Omental fat pad (tissue), 4 donors: ENCODE results near the gene INTS13. TPM values are rescaled to one million over a fixed set of nuclear protein-coding genes. Genes with fewer than 3 reads are reported as not detected.

Source experiments
- ATAC-seq: fragments of 150-250 bp; one replicate; pipeline ENCODE4 v1.9.1; 2016; ENCODE audit warnings: mild to moderate bottlenecking, moderate library complexity; ENCODE audit not compliant: low FRiP score
- DNase-seq: peaks from one replicate; pipeline ENCODE4 v3.0.0-alpha.2; 2019; ENCODE audit warnings: low spot score
- total RNA-seq, 4 donors: library from RNA; depleted of rRNA; stranded (reverse); fragments of >200 nt; gene quantifications; one replicate each; pipeline ENCODE4 v1.1.0, GENCODE V29; 2016
- TF ChIP-seq, protein P1 (sequence below), 3 donors: fragments of 450-650 bp; IDR thresholded peaks; one replicate each; pipeline ENCODE4 v1.5.1; 2016 to 2017; ENCODE audit warnings: antibody characterized with exemption in 3 of 3, mild to moderate bottlenecking in 3 of 3, moderate library complexity in 2 of 3

Gene INTS13
- total RNA-seq, 4 donors from 2014 or later, result 12.1 to 27.3 (median 19.8) TPM

DNA sequence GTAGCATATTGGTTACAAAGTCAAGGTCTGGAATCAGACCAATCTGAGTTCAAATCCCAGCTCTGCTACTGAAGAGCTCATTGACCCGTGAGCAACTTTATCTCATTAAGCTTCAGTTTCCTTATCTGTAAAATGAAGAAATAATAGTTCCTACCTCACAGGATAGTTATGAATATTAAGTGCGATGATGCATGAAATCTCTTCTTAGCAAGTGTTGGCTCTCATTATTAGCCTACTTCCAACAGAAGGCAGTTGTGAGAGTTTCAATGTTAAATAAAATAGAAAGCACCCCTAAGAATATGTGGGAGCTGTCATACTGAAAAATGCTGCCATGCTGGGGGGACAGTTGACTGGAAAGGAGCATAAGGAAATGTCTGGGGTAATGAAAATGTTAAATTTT, 65.8 kb downstream of the INTS13 start:
- DNase-seq, result no peak
- TF ChIP-seq, protein P1, sequence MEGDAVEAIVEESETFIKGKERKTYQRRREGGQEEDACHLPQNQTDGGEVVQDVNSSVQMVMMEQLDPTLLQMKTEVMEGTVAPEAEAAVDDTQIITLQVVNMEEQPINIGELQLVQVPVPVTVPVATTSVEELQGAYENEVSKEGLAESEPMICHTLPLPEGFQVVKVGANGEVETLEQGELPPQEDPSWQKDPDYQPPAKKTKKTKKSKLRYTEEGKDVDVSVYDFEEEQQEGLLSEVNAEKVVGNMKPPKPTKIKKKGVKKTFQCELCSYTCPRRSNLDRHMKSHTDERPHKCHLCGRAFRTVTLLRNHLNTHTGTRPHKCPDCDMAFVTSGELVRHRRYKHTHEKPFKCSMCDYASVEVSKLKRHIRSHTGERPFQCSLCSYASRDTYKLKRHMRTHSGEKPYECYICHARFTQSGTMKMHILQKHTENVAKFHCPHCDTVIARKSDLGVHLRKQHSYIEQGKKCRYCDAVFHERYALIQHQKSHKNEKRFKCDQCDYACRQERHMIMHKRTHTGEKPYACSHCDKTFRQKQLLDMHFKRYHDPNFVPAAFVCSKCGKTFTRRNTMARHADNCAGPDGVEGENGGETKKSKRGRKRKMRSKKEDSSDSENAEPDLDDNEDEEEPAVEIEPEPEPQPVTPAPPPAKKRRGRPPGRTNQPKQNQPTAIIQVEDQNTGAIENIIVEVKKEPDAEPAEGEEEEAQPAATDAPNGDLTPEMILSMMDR (IDR thresholded peaks at IDR 0.05), result no peak
- no peak for ATAC-seq

- TF ChIP-seq, protein P1 (IDR thresholded peaks at IDR 0.05), result no peak
- DNase-seq (no peak), ATAC-seq (peak; percentile 85)
Measured at GRCh38 chr12:26870491-26871419, 67.0 kb downstream of the INTS13 start.

- DNase-seq (no peak), ATAC-seq (no peak)
- TF ChIP-seq, protein P1 (IDR thresholded peaks at IDR 0.05), result no peak
Measured at GRCh38 chr12:26869908-26870459, 67.8 kb downstream of the INTS13 start.

- ATAC-seq (no peak), DNase-seq (no peak)
- TF ChIP-seq, protein P1 (IDR thresholded peaks at IDR 0.05), result no peak
Measured at GRCh38 chr12:26869104-26869494, 68.7 kb downstream of the INTS13 start.

DNA sequence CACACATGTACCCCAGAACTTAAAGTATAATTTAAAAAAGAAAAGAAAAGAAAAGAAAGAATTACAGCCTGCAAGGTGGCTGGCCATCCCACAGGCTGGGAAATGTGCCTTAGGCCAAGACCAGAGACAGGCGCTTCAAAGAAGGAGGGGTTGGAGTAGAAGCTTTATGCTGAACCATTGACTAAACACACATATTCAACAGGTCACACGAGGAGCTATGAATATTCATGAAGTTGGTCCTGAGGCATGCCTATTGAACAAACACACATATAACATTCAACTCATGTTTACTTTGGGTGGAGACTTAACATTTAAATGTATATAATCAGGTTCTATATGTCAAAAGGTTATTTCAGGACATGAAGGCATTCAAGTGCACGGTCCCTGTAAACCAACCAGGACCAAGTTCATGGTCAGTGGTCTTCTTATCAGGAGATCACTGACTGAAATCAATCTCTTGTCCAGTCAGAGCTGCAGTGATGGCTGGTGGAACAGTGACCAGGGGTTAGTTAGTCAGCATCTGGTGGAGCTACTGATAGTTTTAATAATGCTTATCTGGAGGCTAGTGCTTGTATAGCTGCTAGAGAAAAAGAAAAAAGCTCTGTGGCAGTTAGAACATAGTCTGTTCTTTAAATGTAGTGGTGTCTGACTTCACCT, 69.2 kb downstream of the INTS13 start:
- ATAC-seq, result no peak
- DNase-seq, result no peak

GRCh38 chr12:26867080-26867479, 70.7 kb downstream of the INTS13 start:
- DNase-seq (no peak), ATAC-seq (no peak)
- TF ChIP-seq, protein P1 (IDR thresholded peaks at IDR 0.05), result no peak

More for the DNA sequence above, 69.2 kb downstream of the INTS13 start:
- TF ChIP-seq, protein P1 (IDR thresholded peaks at IDR 0.05), result no peak
